Measurements from ENCODE around the gene LDAH.
"Not testable (repeated sequence)": the region's sequence is repeated elsewhere in the genome, so short reads cannot be mapped to it uniquely, and the experiment has no call there.

Gene LDAH

DNA sequence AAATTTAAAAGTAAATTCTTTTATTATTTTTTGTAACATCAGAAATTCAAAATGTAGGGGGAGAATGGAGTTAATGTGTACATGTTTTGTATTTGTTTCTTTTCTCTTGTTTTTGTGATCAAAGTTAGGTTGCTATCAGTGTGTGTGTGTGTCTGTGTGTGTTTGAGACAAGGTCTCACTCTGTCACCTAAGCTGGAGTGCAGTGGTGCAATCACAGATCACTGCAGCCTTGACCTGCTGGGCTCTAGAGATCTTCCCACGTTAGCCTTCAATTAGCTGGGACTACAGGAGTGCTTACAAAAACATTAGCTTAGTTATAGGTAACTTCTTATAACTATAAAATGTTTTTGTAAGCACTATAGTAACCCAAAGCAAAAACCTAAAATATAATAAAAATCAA lies 105.3 kb downstream of the LDAH start:
- no peak for DNase-seq

DNA sequence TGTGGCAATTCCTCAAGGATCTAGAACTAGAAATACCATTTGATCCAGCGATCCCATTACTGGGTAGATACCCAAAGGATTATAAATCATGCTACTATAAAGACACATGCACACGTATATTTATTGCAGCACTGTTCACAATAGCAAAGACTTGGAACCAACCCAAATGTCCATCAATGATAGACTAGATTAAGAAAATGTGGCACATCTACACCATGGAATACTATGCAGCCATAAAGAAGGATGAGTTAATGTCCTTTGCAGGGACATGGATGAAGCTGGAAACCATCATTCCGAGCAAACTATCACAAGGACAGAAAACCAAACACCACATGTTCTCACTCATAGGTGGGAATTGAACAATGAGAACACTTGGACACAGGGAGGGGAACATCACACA lies 106.7 kb downstream of the LDAH start:
- DNase-seq: not testable (repeated sequence)

DNA sequence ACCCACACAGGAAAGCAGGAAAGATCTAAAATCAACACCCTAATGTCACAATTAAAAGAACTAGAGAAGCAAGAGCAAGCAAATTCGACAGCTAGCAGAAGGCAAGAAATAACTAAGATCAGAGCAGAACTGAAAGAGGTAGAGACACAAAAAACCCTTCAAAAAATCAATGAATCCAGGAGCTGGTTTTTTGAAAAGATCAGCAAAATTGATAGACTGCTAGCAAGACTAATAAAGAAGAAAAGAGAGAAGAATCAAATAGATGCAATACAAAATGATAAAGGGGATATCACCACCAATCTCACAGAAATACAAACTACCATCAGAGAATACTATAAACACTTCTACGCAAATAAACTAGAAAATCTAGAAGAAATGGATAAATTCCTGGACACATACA lies 108.5 kb downstream of the LDAH start:
- not testable (repeated sequence) for DNase-seq

DNA sequence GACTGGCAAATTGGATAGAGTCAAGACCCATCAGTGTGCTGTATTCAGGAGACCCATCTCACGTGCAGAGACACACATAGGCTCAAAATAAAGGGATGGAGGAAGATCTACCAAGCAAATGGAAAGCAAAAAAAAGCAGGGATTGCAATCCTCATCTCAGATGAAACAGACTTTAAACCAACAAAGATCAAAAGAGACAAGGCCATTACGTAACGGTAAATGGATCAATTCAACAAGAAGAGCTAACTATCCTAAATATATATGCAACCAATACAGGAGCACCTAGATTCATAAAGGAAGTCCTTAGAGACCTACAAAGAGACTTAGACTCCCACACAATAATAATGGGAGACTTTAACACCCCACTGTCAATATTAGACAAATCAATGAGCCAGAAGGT lies 109.3 kb downstream of the LDAH start:
- DNase-seq: not testable (repeated sequence)

DNA sequence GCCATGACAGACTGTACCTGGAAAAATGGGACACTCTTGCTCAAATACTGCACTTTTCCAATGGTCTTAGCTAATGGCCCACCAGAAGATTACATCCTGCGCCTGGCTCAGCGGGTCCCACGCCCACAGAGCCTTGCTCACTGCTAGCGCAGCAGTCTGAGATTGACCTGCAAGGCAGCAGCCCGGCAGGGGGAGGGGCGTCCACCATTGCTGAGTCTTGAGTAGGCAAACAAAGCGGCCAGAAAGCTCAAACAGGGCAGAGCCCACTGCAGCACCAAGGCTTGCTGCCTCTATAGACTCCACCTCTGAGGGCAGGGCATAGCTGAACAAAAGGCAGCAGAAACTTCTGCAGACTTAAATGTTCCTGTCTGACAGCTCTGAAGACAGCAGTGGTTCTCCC lies 111.3 kb downstream of the LDAH start:
- not testable (repeated sequence) for DNase-seq

DNA sequence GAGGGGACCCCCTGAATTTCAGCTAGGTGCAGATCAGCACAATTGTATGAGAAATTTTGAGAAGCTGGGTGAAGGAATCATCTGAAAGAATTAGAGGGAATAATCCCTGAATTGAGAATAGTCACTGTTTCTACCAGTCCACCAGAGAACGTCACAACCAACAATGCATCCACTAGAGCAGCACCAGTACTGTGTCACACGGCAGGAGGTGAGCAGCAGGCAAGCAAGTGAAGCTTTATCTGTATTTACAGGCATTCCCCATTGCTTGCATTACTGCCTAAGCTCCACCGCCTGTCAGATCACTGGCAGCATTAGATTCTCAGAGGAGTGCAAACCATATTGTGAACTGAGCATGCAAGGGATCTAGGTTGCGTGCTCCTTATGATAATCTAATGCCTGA lies 115.3 kb downstream of the LDAH start:
- DNase-seq: no peak

DNA sequence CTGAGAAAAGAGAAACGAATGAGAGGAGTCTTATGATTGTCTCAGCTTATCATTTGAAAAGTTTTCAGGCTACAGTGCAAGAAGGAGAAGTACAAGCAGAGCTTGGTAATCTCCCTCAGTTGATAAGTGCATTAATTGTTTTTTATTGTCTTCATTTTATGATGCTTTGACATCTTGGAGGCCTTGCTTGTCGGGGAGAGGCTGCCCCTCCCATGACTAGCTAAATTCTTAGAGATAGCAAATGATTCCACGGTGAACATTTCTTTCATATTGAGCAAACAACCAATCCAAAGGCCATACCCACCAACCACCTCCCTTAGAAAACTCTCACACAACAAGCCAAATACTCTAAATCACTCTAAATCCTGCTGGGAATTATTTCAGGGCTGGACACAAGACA lies 116.1 kb downstream of the LDAH start:
- no peak for DNase-seq

DNA sequence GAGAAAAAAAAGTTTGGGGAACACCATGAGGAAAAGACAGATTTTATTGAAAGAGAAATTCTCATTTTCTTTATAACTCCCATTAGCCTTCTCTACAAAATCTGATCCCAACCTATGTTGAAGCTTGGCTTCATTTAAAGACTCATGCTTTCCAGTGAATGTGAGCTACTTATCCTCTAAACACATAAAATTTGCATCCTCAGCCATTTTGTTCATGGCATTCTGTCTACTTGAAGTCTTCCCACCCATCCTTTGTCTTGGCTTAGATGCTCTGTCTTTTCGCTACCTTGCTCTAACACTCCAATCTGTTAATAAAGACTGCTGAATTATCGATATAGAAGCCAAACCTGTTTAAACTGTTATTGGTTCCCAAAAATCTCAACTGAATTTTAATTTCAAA lies 116.7 kb downstream of the LDAH start:
- DNase-seq: no peak

DNA sequence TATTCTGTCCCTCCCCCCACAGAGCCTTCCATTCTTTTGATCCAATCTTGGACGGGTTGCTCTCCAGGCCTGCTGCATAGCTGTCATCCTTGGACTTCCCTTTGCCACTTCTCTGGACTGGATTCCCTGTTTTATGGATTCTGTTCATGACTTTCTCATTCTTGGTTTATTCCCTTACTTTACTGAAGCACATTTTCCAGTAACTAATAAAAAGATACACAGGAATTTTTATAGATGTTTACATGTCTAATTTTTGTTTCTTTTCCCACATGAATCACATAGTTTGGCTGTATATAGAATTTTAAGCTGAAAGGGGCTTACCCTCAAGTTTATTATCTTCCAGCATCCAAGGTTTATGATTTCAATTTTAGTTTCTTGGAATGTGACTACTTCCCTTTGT lies 118.0 kb downstream of the LDAH start:
- DNase-seq: no peak

DNA sequence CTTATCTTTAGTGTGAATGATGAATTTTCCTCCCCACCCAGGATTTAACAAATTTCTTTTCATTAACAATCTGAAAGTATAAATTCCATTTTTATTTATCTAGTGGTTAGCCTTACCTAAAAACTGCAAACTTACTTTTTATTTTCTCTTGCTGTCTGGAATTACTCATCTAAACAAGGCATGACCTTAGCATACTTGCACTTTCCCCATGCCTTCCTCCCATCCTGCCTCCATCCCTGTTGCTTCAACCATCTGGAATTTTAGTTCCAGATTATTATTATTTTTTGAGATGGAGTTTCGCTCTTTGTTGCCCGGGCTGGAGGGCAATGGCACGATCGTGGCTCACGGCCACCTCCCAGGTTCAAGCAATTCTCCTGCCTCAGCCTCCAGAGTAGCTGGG lies 120.3 kb downstream of the LDAH start:
- DNase-seq: no peak

DNA sequence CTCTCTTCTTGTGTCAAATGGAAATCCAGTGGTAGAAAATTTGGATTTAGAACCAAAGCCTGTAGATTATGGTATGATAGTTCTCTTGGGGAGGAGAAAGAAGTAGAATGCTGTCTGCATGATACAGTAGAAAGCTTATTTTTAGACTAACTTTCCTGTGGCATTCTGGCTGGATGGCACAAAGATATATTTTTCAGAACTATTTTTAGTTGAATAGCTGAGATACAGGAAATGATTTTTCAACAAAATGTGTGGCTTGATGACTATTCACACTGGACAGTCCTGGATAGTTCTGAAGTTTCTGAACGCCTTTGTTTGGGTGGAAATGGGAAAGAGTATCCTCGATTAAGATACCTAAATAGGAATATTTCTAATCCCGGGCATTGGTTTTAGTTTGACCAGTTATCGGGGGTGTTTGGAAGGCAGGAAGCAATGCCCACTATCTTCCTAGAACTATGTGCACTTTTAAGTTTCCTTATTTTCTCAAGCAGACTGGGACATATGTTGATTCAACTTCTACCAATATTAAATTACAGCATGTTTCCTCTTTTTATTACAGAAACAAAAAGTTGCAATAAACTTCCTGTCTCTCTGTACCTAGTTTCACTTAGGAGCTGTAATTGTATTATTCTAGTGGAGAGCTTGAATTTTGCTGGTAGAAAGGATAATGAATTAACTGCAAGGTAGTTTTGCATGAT lies 123.8 kb downstream of the LDAH start:
- no peak for DNase-seq

DNA sequence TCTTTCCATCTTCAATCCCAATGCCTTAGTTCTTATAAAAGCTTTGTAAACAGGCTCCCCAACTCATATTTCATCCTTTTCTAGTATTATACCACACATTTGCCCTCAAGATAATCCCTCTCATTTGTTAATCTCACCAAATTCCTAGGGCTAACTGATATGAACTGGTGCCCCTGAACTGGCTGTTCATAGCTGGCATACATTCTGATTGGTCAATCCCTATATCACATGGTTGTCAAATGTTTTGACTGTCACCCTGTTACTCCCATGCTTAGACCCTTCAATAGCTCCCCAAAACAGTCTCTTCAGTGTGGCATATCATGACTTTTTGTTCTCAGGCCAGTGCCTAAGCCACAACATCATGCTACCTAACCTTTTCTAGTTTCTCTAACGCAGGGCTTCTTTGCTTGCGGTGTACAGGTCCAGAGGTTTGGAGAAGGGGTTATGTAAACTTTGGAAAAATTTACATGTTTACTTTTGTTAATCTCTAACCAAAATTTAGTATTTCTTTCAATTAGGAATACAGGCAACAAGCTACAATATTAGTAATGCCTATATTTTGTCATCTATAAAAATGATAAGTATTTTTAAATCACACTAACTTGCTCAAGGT lies 125.5 kb downstream of the LDAH start:
- DNase-seq: no peak

DNA sequence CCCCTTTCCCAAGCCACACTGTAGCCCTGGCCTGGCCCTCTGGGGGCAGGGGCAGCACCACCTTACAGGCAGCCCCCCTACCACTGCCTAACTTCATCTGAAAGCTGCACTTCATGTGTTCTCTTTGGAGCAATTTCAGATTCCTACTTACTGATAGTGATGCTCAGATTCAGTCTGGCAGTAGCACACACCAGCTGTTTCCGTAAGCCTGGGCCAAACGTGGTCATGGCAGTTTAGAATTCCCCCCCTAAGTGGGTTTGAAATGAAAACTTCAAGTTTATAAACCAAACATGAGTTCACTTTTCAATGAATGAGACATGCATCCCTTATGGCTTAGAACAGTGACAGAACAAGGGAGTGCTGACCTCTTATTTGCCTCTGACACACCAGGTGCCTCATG lies 126.5 kb downstream of the LDAH start:
- no peak for DNase-seq

DNA sequence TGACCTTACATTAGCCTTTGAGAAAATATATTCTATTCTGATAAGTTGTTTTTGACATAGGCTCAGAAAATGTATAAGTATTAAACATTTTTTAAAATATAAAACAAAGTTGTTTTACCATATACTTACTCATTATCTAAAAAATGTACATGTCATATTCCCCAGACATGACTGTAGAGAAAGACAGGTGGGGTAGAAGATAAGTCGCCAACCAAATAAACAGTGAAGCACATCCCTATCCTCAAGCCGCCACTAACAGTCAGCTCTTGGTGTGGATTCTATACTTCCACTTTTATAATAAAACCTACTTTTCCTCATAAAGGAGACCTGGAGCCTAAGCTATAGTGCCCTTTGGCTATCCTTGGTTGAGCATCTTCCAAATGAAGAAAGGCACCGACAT lies 129.6 kb downstream of the LDAH start:
- DNase-seq: no peak

DNA sequence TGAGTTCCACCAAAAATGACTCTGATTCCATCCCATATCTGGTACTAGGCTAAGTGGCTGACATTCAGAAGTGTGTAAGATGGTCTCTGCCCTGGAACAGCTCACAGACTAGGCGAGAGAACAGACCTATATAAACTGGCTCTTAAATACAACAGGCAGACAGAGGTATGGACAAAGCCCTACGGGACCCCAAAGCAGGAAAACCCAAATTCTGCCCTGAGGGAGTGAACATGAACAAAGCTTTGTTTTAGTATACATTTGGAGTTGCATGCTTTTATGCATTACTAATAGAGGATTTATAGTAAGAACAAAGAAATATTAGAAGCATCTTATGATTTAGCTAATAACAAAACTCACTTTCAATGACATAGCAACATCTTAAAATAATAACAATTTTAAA lies 130.8 kb downstream of the LDAH start:
- DNase-seq: no peak

DNA sequence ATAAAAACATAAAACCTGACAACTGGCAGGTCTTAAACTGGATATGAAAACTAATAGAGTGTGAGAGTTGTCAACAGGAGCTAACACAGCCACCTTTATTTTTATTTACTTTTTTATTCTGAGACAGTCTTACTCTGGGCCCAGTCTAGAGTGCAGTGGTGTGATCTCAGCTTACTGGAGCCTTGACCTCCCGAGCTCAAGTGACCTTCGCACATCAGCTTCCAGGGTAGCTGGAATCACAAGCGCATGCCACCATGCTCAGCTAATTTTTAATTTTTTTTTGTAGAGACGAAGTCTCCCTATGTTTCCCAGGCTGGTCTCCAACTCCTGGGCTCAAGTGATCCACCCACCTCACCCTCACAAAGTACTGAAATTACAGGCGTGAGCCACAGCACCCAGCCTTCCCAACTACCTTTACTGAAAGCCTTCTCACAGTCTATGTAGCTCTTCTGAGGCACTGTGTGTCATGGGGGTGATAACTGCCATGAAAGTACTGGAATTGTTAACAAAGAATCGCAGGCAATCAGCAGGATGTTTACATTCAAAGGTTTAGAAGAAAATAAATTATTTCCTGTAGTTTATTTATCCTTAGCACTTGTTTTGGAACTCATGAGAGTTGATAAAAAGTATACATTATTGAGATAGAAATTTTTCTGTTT lies 131.7 kb downstream of the LDAH start:
- no peak for DNase-seq

DNA sequence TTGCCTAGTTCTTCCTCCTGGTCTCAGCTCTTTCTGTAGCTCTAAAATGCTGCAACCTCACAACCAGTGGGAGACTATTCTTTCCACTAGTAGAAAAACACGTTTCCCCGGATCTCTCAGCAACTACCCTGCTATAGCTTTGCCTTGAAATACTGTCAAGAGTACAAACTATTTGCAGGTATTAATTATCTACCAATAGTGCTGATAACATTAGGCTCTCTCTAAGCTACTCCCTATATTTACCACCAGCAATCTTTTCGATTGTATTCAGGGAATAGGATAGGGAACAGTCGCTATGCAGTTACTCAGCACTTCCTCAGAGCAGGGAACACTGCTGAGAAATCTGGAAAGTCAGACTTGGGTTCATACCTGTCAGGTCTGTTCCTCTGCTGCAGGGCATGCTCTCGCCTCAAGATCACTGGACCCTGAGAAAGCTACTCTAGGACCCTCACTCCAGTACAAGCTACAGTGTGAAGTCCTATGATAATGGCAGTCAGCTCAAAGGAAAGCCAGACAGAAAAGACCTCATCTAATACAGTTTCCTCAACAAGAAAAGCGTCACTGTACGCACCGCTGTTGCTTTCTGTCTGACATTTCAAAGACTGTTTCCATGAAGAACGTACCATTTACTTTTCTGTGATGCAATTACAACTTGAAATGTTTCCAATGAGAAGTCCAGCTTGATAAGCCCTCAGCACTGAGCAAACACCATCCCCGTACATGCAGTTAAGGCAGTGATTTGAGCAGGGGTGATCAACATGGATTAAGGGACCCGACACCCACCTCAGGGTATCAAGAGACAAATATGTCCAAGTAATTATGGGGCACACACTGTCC lies 133.3 kb downstream of the LDAH start:
- DNase-seq: no peak

DNA sequence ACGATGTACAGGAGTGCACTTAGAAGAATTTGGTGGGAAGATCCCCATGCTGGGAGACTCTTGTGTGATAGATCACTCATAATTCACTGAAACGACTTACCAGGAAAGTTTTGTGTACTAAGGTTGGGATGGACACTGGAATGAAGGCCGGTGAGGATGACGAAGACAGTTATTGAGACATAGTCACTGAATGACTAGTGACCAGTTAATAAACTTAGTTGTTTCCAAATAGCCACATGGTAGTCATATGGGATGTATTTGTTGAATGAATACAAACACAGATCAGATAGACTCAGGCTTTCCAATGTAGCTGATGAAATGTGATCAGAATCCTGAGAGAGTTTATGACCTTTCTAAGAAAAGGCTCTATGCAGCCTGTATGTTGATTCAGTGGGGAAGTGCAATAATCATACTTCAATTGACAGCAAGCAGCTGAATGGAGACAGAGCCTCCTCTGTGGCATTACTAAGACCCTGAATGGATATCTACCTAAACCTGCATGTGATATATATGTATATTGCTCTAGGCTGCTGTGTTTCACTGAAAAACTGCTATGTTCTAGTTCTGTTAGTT lies 135.6 kb downstream of the LDAH start:
- DNase-seq: no peak

DNA sequence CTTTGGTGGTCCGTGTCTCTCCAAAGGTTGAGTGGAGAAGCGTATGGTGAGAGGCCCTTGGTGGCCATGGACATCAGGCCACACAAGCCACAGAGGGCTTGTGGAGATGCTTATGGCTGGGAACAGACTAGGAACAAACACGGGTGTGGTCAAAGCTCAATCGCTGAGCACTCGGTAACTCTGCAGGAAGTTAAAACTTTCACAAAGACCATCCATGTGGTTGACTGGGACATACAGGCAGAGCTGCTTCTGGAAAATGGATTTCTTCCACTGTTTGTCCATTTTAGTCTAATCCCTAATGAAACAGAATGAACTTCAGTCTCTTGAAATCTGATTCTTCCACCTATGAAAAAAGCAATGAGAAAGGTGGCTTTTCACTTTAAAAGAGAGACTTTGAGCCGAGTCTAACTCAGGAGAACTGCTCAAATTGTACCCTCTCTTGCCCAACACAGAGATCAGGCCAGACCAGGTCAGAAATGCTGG lies 138.3 kb downstream of the LDAH start:
- DNase-seq: no peak

DNA sequence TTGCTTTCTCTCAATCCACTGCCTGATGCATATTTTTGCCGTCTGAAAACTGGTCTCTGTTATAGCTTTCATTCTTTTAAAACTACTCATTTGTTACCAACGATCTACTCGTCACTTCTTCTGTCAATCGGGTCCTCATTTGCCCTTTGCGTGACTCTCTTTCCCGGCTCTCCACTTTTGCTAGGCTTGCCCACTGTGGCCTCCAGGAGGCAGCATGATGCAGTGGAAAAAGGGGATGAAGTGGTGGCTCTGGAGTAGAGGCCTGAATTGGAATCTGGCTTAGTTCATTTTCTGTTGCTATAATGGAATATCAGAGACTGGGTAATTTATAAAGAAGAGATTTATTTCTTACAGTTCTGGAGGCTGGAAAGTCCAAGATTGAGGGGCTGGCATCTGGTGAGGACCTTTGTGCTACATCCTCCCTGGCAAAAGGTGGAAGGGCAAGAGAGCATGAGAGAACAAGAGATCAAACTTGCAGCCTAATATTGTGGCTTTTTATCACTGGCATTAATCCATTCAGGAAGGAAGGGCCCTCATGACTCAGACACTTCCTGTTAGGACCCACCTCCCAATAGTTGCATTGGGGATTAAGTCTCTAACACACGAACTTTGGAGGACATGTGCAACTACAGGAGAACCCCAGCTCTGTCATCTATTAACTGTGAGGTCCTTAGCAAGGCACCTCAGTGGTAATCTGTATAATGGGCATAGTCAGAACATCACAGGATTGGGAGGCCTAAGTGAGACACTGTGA lies 140.6 kb downstream of the LDAH start:
- DNase-seq: no peak

DNA sequence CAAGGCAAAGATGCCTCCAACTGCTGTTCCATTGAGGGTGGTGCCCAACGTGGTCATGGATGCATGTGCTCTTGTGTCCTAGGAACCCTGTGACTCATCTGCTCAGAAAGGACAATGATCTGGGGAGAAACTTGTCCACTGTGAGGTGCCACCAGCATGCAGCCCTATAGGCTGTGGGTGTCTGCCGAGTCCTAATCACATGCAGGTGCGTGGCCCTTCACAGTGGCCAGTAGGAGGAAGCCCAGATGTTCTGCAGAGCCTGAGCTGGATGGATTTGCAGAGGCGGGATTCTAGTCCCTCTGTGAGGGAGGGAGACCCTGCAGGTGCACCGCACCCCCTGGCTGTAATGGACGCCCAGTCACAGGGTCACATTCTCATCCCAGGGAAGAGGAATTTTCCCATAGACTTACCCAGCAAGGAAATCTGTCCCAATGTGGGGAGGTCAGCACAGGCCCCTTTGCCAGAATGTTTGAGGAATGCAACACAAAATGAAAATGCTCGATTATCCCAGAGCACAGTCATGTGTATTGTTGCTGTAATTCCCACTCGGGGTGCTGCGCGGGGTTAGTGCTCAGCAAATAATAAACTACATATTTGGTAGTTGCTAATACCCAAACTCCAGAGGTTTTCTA lies 142.0 kb downstream of the LDAH start:
- DNase-seq: no peak

DNA sequence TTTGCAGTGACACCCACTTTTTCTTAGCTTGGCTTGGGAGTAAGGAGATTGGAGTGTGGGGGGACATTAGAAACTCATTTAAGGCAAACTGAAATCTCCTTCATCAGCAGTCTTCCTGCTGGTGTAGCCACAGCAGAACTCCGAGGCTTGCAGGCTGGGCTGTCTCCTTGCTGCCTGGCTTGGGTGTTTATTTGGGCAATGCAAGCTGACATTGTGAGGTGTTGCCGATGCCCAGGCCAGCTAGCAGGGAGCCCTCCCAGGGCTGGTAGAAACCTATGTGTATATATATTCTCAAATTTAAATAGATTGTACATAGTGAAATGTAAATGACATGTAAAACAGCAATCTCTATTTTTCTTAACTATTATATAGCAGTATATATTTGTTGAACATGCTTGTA lies 144.1 kb downstream of the LDAH start:
- DNase-seq: no peak

Measured in effector CD8-positive, alpha-beta T cell (primary cell).